ENCODE results near the gene MPC1L. TPM values are rescaled to one million over a fixed set of nuclear protein-coding genes. Genes with fewer than 3 reads are reported as not detected.

Gene MPC1L
- total RNA-seq, 1 experiment from 2014 or later = not detected

DNA sequence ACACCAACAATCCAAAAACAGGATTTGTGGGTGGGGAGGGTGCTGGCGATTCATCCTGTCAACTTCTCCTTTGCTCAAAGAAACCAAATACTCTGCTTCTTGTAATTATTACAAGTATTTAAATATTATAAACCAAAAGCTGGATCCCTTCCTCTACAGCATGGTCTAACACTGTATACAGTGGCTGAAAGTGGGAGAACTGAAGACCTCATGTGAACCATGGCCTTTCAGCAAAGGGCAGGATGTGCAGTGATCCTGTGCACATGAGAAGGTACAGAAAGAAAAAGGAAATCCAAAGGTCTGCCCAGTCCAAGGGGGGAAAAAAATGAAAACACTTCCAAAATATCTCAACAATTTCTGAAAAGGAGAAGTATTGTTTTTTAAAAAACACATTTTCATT is 29.4 kb downstream of the MPC1L start:
- TF ChIP-seq CTCF (conservative IDR thresholded peaks at IDR 0.05; ENCODE audit: low read depth, low read length) = no peak
- no peak for TF ChIP-seq EZH2 (IDR thresholded peaks at IDR 0.05; ENCODE audit: low read length, unreplicated experiment)
- no peak for TF ChIP-seq EZH2phosphoT487 (IDR thresholded peaks at IDR 0.05; ENCODE audit: borderline replicate concordance, low read length)

GRCh38 chrX:40653535-40653934 is 30.3 kb downstream of the MPC1L start:
- no peak for DNase-seq
- ChIA-PET POLR2A (ENCODE audit: unreplicated experiment) (no interaction called here), CTCF (interaction anchor here (0.7 to 2.6 kb wide), 2 partner anchors 140 to 484 kb away, joined by 3 to 27 read pairs; no protein-coding TSS in a partner anchor)
- H3K36me3 ChIP-seq (ENCODE audit: low read depth, low read length) = peaks cover 15% of the 10 kb centered on the region; the same call in 1 of the 2 replicates
- no peaks in the 10 kb centered on the region for H3F3A ChIP-seq (ENCODE audit: low read length, unreplicated experiment)
- H2AFZ ChIP-seq (ENCODE audit: low read length) = no peak overlapping the region
- TF ChIP-seq EZH2phosphoT487 (IDR thresholded peaks at IDR 0.05; ENCODE audit: borderline replicate concordance, low read length) = no peak
- no peak for TF ChIP-seq CTCF (conservative IDR thresholded peaks at IDR 0.05; ENCODE audit: low read depth, low read length)
- TF ChIP-seq EZH2 (IDR thresholded peaks at IDR 0.05; ENCODE audit: low read length, unreplicated experiment) = no peak
- no peaks in the 10 kb centered on the region for H3K79me2 ChIP-seq (ENCODE audit: low read length)
- H3K27me3 ChIP-seq (ENCODE audit: low read length) = no peaks in the 10 kb centered on the region
- H3K4me3 ChIP-seq (ENCODE audit: low read length) = no peak overlapping the region
- BruUV-seq (replicated peaks) = no TSS peak
- H3K9me3 ChIP-seq (ENCODE audit: low read length) = no peaks in the 10 kb centered on the region
- no peak overlapping the region for H3K27ac ChIP-seq (ENCODE audit: low read length)
- no peaks in the 10 kb centered on the region for H4K20me1 ChIP-seq (ENCODE audit: low read length)
- H3K4me2 ChIP-seq (ENCODE audit: low read length) = no peak overlapping the region
- no peaks in the 10 kb centered on the region for H3K4me1 ChIP-seq (ENCODE audit: insufficient read depth, low read length)
- ATAC-seq = no peak
- H3K9ac ChIP-seq (ENCODE audit: low read length) = no peak overlapping the region
- no peaks in the 10 kb centered on the region for H3K9me2 ChIP-seq (replicated peaks; ENCODE audit: low read length)
- intact Hi-C loops (cut with micrococcal nuclease) = loop anchor here (5.0 kb wide), 1 partner anchor 269 kb away; no protein-coding TSS in a partner anchor

More for the DNA sequence above, 29.4 kb downstream of the MPC1L start:
- Histone ChIP-seq H3K27me3 (ENCODE audit: low read length) (no peaks in the 10 kb centered on the region), H2AFZ (ENCODE audit: low read length) (no peak overlapping the region), H3K36me3 (ENCODE audit: low read depth, low read length) (peaks cover 15% of the 10 kb centered on the region; the same call in 1 of the 2 replicates), H3K4me2 (ENCODE audit: low read length) (no peak overlapping the region), H3K79me2 (ENCODE audit: low read length) (no peaks in the 10 kb centered on the region), H3K27ac (ENCODE audit: low read length) (no peak overlapping the region), H3K9ac (ENCODE audit: low read length) (no peak overlapping the region), H3K4me1 (ENCODE audit: insufficient read depth, low read length) (no peaks in the 10 kb centered on the region), H3K9me3 (ENCODE audit: low read length) (no peaks in the 10 kb centered on the region), H3F3A (ENCODE audit: low read length, unreplicated experiment) (no peaks in the 10 kb centered on the region), H4K20me1 (ENCODE audit: low read length) (no peaks in the 10 kb centered on the region), H3K9me2 (replicated peaks; ENCODE audit: low read length) (no peaks in the 10 kb centered on the region), H3K4me3 (ENCODE audit: low read length) (no peak overlapping the region)
- CTCF ChIA-PET = interaction anchor here (0.5 to 2.6 kb wide), 3 partner anchors 141 to 849 kb away, joined by 4 to 27 read pairs (median 7); no protein-coding TSS in a partner anchor
- BruUV-seq (replicated peaks) = no TSS peak
- ATAC-seq (no peak), DNase-seq (no peak)
- intact Hi-C loops (cut with micrococcal nuclease) = loop anchor here (5.0 kb wide), 1 partner anchor 270 kb away; no protein-coding TSS in a partner anchor
- POLR2A ChIA-PET (ENCODE audit: unreplicated experiment) = no interaction called here

DNA sequence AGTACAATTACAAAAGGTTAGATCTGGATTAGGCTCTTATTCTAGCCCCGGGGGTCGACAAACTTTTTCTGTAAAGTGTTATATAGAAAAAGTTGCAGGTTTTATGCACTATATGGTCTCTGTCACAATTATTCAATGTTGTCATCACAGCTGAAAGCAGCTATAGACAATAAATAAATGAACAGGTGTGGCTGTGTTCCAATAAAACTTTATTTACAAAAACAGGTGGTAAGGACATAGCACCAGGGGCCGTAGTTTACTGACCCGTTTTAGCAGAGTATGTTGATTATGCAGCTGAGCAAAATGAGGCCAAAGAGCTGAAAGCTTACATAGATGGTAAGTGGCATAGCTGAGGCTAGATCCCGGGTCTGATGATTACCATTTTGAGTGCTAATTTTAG is 37.2 kb downstream of the MPC1L start:
- TF ChIP-seq EZH2phosphoT487 (IDR thresholded peaks at IDR 0.05; ENCODE audit: borderline replicate concordance, low read length) = no peak
- no peak for TF ChIP-seq EZH2 (IDR thresholded peaks at IDR 0.05; ENCODE audit: low read length, unreplicated experiment)
- no peak for TF ChIP-seq CTCF (conservative IDR thresholded peaks at IDR 0.05; ENCODE audit: low read depth, low read length)
- no peak overlapping the region for H3K9ac ChIP-seq (ENCODE audit: low read length)
- H3K27ac ChIP-seq (ENCODE audit: low read length) = no peak overlapping the region
- CTCF ChIA-PET = no interaction called here
- no peaks in the 10 kb centered on the region for H3K79me2 ChIP-seq (ENCODE audit: low read length)
- no peaks in the 10 kb centered on the region for H3K27me3 ChIP-seq (ENCODE audit: low read length)
- no peaks in the 10 kb centered on the region for H3F3A ChIP-seq (ENCODE audit: low read length, unreplicated experiment)
- no peak overlapping the region for H3K4me2 ChIP-seq (ENCODE audit: low read length)
- peaks cover 21% of the 10 kb centered on the region for H3K36me3 ChIP-seq (ENCODE audit: low read depth, low read length)
- no peaks in the 10 kb centered on the region for H3K9me3 ChIP-seq (ENCODE audit: low read length)
- H4K20me1 ChIP-seq (ENCODE audit: low read length) = no peaks in the 10 kb centered on the region
- no TSS peak for BruUV-seq (replicated peaks)
- no peak overlapping the region for H2AFZ ChIP-seq (ENCODE audit: low read length)
- H3K4me3 ChIP-seq (ENCODE audit: low read length) = no peak overlapping the region
- ATAC-seq (no peak), DNase-seq (no peak)
- intact Hi-C loops (cut with micrococcal nuclease) = no loop called here
- POLR2A ChIA-PET (ENCODE audit: unreplicated experiment) = no interaction called here
- no peaks in the 10 kb centered on the region for H3K4me1 ChIP-seq (ENCODE audit: insufficient read depth, low read length)
- no peaks in the 10 kb centered on the region for H3K9me2 ChIP-seq (replicated peaks; ENCODE audit: low read length)
